Glutamatergic neuron (in vitro differentiated cells): Measurements from ENCODE around the gene MCUR1. TPM values are rescaled to one million over a fixed set of nuclear protein-coding genes. Genes with fewer than 3 reads are reported as not detected.

Source experiments
- DNase-seq: peaks from one replicate; pipeline ENCODE4 v3.0.0; 2022
- H3K27ac Mint-ChIP-seq: one replicate; pipeline ENCODE4 v1.8.0; 2020; ENCODE audit warnings: mild to moderate bottlenecking, mixed read lengths, inconsistent platforms; ENCODE audit not compliant: unreplicated experiment
- H3K27me3 Mint-ChIP-seq: one replicate; pipeline ENCODE4 v1.8.0; 2020; ENCODE audit warnings: mild to moderate bottlenecking, moderate library complexity, mixed read lengths, inconsistent platforms; ENCODE audit not compliant: unreplicated experiment
- H3K36me3 Mint-ChIP-seq: one replicate; pipeline ENCODE4 v1.8.0; 2020; ENCODE audit warnings: mild to moderate bottlenecking, mixed read lengths, inconsistent platforms; ENCODE audit not compliant: unreplicated experiment
- H3K4me1 Mint-ChIP-seq: one replicate; pipeline ENCODE4 v1.8.0; 2020; ENCODE audit warnings: mild to moderate bottlenecking, low read depth, mixed read lengths, inconsistent platforms; ENCODE audit not compliant: unreplicated experiment
- H3K4me3 Mint-ChIP-seq: one replicate; pipeline ENCODE4 v1.8.0; 2020; ENCODE audit warnings: mild to moderate bottlenecking, mixed read lengths, inconsistent platforms; ENCODE audit not compliant: unreplicated experiment
- H3K9me3 Mint-ChIP-seq: one replicate; pipeline ENCODE4 v1.8.0; 2020; ENCODE audit warnings: mild to moderate bottlenecking, moderate library complexity, mixed read lengths, inconsistent platforms; ENCODE audit not compliant: unreplicated experiment
- CTCF ChIP-seq: fragments of 200-600 bp; sonication (generic); IDR thresholded peaks from one replicate; pipeline ENCODE4 v1.5.0; 2021; ENCODE audit not compliant: partially characterized antibody, unreplicated experiment
- total RNA-seq: library from RNA; stranded (reverse); fragmentation: NEBNext Ultra II Directional; extraction: Animal tissue kit (Norgen Biotek cat#: 25700); gene quantifications from one replicate; pipeline ENCODE4 v1.2.1, GENCODE V29; 2021; ENCODE audit not compliant: unreplicated experiment

The MCUR1 gene
- total RNA-seq, 1 donor from 2014 or later = 14.1 TPM

DNA sequence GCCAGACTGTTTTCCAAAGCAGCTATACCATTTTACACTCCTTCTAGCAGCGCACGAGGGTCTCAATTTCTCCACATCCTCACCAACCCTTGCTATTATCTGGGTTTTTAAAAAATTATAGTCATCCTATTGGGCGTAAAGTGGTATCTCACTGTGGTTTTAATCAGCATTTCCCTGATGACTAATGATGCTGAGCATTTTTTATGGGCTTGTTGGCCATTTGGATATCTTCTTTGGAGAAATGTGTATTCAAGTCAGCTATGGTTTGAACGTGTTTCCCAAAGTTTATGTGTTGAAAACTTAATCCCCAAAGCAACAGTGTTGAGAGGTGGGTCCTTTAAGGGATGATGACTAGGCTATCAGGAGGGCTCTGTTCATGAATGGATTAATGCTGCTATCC lies 6.7 kb downstream of the MCUR1 start:
- H3K27me3 Mint-ChIP-seq = no peaks in the 10 kb centered on the region
- H3K4me1 Mint-ChIP-seq = no peaks in the 10 kb centered on the region
- no peak for DNase-seq
- no peak overlapping the region for H3K4me3 Mint-ChIP-seq
- no peaks in the 10 kb centered on the region for H3K36me3 Mint-ChIP-seq
- no peak overlapping the region for H3K27ac Mint-ChIP-seq
- no peaks in the 10 kb centered on the region for H3K9me3 Mint-ChIP-seq
- TF ChIP-seq CTCF = no peak

DNA sequence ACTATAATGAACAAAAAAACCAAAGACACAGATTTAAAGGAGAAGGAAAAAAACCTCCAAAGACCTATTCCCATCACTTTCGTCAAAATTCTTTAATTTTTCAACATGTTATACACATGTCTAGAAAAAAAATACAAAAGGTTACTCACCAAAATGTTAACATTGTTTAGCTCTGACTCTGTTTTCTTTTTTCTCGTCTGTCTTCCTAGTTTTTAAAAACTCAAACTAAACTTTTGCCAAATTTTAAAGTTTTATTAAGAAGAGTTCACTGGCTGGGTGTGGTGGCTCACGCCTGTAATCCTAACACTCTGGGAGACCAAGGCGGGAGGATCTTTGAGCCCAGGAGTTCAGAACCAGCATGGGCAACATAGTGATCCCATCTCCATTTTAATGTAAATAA lies 10.8 kb downstream of the MCUR1 start:
- Mint-ChIP-seq H3K4me1 (no peaks in the 10 kb centered on the region), H3K4me3 (no peak overlapping the region), H3K9me3 (no peaks in the 10 kb centered on the region), H3K27ac (no peak overlapping the region), H3K27me3 (no peaks in the 10 kb centered on the region), H3K36me3 (no peaks in the 10 kb centered on the region)
- TF ChIP-seq CTCF = no peak
- DNase-seq = no peak

DNA sequence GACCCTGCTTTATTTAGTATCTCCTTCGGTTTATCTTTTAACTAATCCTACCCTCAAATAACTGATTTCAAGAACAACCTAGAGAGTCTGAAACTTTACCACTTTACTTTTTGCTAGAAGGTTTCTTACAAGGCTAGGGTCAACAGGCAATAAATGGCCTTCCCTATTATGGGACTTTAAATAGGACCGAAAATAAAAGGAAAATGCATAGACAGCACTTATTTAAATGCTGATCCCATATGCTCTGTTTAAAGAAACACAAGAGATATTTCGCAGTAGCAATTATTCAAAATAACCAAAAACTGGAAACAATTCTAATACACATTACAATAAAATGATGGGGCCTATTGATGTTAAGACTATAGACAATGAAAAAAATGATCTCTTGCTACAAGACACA lies 13.7 kb downstream of the MCUR1 start:
- no peak for TF ChIP-seq CTCF
- Mint-ChIP-seq H3K36me3 (no peaks in the 10 kb centered on the region), H3K4me3 (no peak overlapping the region), H3K27ac (no peak overlapping the region), H3K4me1 (no peaks in the 10 kb centered on the region), H3K9me3 (no peaks in the 10 kb centered on the region), H3K27me3 (no peaks in the 10 kb centered on the region)
- DNase-seq = no peak

DNA sequence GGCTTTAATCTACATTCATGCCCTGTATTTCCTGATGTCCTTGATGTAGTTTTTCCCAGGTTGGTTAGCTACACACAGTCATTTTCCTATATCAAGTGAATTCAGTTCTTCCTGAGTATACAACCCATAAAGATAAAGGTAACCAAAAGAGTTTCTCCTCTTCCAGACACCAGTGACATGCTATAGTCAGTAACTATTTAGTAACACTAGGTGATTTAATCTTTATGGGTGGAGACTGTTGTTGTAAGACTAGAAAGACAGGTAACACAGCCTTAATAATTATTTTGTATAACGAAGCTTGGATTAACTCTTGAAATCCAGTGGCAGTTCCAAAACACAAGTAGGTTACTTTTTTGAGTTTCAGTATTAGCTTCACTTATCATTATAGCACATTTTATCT lies 17.6 kb downstream of the MCUR1 start:
- H3K27ac Mint-ChIP-seq = no peak overlapping the region
- TF ChIP-seq CTCF = no peak
- H3K27me3 Mint-ChIP-seq = no peaks in the 10 kb centered on the region

GRCh38 chr6:13795041-13795750 lies 19.2 kb downstream of the MCUR1 start:
- Mint-ChIP-seq H3K4me3 (no peak overlapping the region), H3K9me3 (peaks cover 2% of the 10 kb centered on the region), H3K4me1 (peaks cover 3% of the 10 kb centered on the region), H3K27ac (no peak overlapping the region), H3K36me3 (no peaks in the 10 kb centered on the region), H3K27me3 (no peaks in the 10 kb centered on the region)
- peak; percentile 86 for DNase-seq
- TF ChIP-seq CTCF = peak; percentile 93

More for the DNA sequence above, 17.6 kb downstream of the MCUR1 start:
- peaks cover 2% of the 10 kb centered on the region for H3K9me3 Mint-ChIP-seq
- no peak overlapping the region for H3K4me3 Mint-ChIP-seq
- H3K36me3 Mint-ChIP-seq = no peaks in the 10 kb centered on the region
- H3K4me1 Mint-ChIP-seq = peaks cover 3% of the 10 kb centered on the region
- DNase-seq = no peak
